Tibial artery (tissue), 4 donors: Measurements from ENCODE around the gene CFHR1.

Experiments used
- DNase-seq, 2 donors: peaks; one replicate each; pipeline ENCODE4 v3.0.0-alpha.2; 2019
- H3K27ac ChIP-seq, 2 donors: fragments of 200-600 bp; sonication (generic) in 1 of 2; 1 replicate in 1 of 2; 2 replicates in 1 of 2; pipeline ENCODE4 v1.5.1; 2018 to 2019; ENCODE audit warnings: mild to moderate bottlenecking in 1 of 2
- H3K27me3 ChIP-seq, 2 donors: fragments of 200-600 bp; sonication (generic) in 1 of 2; one replicate each; pipeline versions ENCODE4 v1.5.1 to v1.6.0; 2016 to 2019
- H3K36me3 ChIP-seq, 3 donors: fragments of 200-600 bp; sonication (generic) in 2 of 3; one replicate each; pipeline ENCODE4 v1.5.1; 2016 to 2019; ENCODE audit warnings: mild to moderate bottlenecking in 2 of 3
- H3K4me1 ChIP-seq, 4 donors: fragments of 200-600 bp; sonication (generic) in 2 of 4; 1 replicate in 3 of 4; 2 replicates in 1 of 4; pipeline ENCODE4 v1.5.1; 2016 to 2019
- H3K4me3 ChIP-seq, 2 donors: fragments of 200-600 bp; sonication (generic) in 1 of 2; 1 replicate in 1 of 2; 2 replicates in 1 of 2; pipeline ENCODE4 v1.5.1; 2018 to 2019; ENCODE audit warnings: mild to moderate bottlenecking in 2 of 2
- H3K9me3 ChIP-seq, 3 donors: fragments of 200-600 bp; sonication (generic) in 1 of 3; one replicate each; pipeline ENCODE4 v1.5.1; 2016 to 2019
- intact Hi-C: fragments of 100-400 bp; cut with DNase I; formaldehyde crosslinking; loops from one replicate; pipeline ENCODE4 v1.15.0; 2023; ENCODE audit warnings: low total_unique reads
- TF ChIP-seq, protein P1 (sequence below), 2 experiments: fragments of 200-600 bp in 1 of 2; fragments of 450-650 bp in 1 of 2; IDR thresholded peaks; one replicate each; pipeline ENCODE4 v1.5.1; 2017 to 2019; ENCODE audit warnings: antibody characterized with exemption in 2 of 2, mild to moderate bottlenecking in 1 of 2, moderate library complexity in 1 of 2

Gene CFHR1

GRCh38 chr1:196875935-196876334, 56.4 kb downstream of the CFHR1 start:
- no peaks in the 10 kb centered on the region for H3K27me3 ChIP-seq
- H3K27ac ChIP-seq = no peak overlapping the region
- H3K36me3 ChIP-seq = no peaks in the 10 kb centered on the region
- H3K9me3 ChIP-seq = no peaks in the 10 kb centered on the region
- no peak overlapping the region for H3K4me3 ChIP-seq
- intact Hi-C loops = no loop called here
- TF ChIP-seq, protein P1, sequence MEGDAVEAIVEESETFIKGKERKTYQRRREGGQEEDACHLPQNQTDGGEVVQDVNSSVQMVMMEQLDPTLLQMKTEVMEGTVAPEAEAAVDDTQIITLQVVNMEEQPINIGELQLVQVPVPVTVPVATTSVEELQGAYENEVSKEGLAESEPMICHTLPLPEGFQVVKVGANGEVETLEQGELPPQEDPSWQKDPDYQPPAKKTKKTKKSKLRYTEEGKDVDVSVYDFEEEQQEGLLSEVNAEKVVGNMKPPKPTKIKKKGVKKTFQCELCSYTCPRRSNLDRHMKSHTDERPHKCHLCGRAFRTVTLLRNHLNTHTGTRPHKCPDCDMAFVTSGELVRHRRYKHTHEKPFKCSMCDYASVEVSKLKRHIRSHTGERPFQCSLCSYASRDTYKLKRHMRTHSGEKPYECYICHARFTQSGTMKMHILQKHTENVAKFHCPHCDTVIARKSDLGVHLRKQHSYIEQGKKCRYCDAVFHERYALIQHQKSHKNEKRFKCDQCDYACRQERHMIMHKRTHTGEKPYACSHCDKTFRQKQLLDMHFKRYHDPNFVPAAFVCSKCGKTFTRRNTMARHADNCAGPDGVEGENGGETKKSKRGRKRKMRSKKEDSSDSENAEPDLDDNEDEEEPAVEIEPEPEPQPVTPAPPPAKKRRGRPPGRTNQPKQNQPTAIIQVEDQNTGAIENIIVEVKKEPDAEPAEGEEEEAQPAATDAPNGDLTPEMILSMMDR (IDR thresholded peaks at IDR 0.05) = no peak
- DNase-seq = no peak
- H3K4me1 ChIP-seq = peaks cover 0 to 7% (median 1%) of the 10 kb centered on the region in 4 donors

DNA sequence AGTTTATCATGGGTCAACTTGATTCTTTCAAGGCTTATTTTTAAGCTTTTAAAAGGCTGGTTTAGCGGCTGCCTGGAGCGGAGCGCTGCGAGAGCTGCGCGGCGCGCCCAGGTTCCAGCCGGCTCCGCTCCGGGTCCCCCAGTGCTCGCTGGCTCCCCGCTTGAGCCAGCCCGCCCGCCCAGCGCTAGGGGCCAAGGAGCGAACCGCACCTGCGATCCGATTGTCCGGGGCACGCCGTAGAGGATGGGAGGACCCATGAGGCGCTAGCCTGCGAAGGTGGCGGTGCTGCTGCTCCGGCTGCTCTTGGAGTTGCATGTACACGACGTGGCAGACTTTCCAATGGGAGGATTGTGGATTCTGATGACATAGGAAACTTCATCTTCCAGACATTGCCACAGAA, 58.4 kb downstream of the CFHR1 start:
- H3K4me3 ChIP-seq = no peak overlapping the region
- TF ChIP-seq, protein P1 (IDR thresholded peaks at IDR 0.05) = no peak
- H3K4me1 ChIP-seq = peaks cover 0 to 7% (median 1%) of the 10 kb centered on the region in 4 donors
- H3K27me3 ChIP-seq = no peaks in the 10 kb centered on the region
- H3K36me3 ChIP-seq = no peaks in the 10 kb centered on the region
- H3K27ac ChIP-seq = no peak overlapping the region
- no peaks in the 10 kb centered on the region for H3K9me3 ChIP-seq
- no peak for DNase-seq
- intact Hi-C loops = no loop called here
